GM12878 (cell line): ENCODE measurements around the gene GRIK5. TPM values are rescaled to one million over a fixed set of nuclear protein-coding genes. Genes with fewer than 3 reads are reported as not detected.

Experiments
- ATF2 ChIP-seq: IDR thresholded peaks from 2 replicates; pipeline ENCODE4 v1.6.1; 2012; ENCODE audit warnings: low read length, inconsistent platforms
- BACH1 ChIP-seq: fragments of 450-650 bp; IDR thresholded peaks from 2 replicates; pipeline ENCODE4 v1.6.1; 2017; ENCODE audit warnings: mild to moderate bottlenecking, borderline replicate concordance
- BCL11A ChIP-seq: IDR thresholded peaks from 2 replicates; pipeline ENCODE4 v1.6.1; 2011; ENCODE audit warnings: low read depth, low read length
- BHLHE40 ChIP-seq, 2 experiments: fragments of 450-650 bp in 1 of 2; IDR thresholded peaks; 2 replicates each; pipeline ENCODE4 v1.6.1; 2011 to 2017; ENCODE audit warnings: low read depth in 2 of 2, borderline replicate concordance in 1 of 2, improper control_type of control experiment in 1 of 2, low read length in 1 of 2, mild to moderate bottlenecking in 1 of 2
- ESRRA ChIP-seq: IDR thresholded peaks from 2 replicates; pipeline ENCODE4 v1.6.1; 2012; ENCODE audit warnings: mild to moderate bottlenecking, low read length, improper control_type of control experiment
- KLF5 ChIP-seq: fragments of 450-650 bp; IDR thresholded peaks from 2 replicates; pipeline ENCODE4 v1.6.1; 2014; ENCODE audit warnings: mild to moderate bottlenecking; ENCODE audit not compliant: partially characterized antibody
- MLLT1 ChIP-seq: fragments of 450-650 bp; IDR thresholded peaks from 2 replicates; pipeline ENCODE4 v1.6.1; 2016; ENCODE audit warnings: mild to moderate bottlenecking
- NBN ChIP-seq: fragments of 450-650 bp; IDR thresholded peaks from 2 replicates; pipeline ENCODE4 v1.6.1; 2016
- NFYB ChIP-seq: IDR thresholded peaks from 2 replicates; pipeline ENCODE4 v1.6.1; 2011; ENCODE audit warnings: low read depth, mild to moderate bottlenecking, low read length, improper control_type of control experiment, moderate library complexity; ENCODE audit not compliant: insufficient read depth
- PKNOX1 ChIP-seq: fragments of 450-650 bp; IDR thresholded peaks from 2 replicates; pipeline ENCODE4 v1.6.1; 2016; ENCODE audit warnings: mild to moderate bottlenecking
- POLR2A ChIP-seq: IDR thresholded peaks from 2 replicates; pipeline ENCODE4 v1.6.1; 2011; ENCODE audit warnings: low read depth, mild to moderate bottlenecking, low read length
- RELA ChIP-seq: fragments of 450-650 bp; IDR thresholded peaks from 2 replicates; pipeline ENCODE4 v1.8.0; 2014; ENCODE audit warnings: borderline replicate concordance; ENCODE audit not compliant: partially characterized antibody
- SREBF2 ChIP-seq: IDR thresholded peaks from 2 replicates; pipeline ENCODE4 v1.6.1; 2012; ENCODE audit warnings: mild to moderate bottlenecking, low read length
- ZNF207 ChIP-seq: fragments of 450-650 bp; IDR thresholded peaks from 2 replicates; pipeline ENCODE4 v1.6.1; 2014; ENCODE audit warnings: antibody characterized with exemption, mild to moderate bottlenecking, borderline replicate concordance
- ZSCAN29 ChIP-seq: fragments of 450-650 bp; IDR thresholded peaks from 2 replicates; pipeline ENCODE4 v1.6.1; 2017; ENCODE audit warnings: mild to moderate bottlenecking, moderate library complexity
- polyA plus RNA-seq, 11 experiments: library from polyadenylated mRNA; depleted of rRNA in 4 of 11; unstranded in 6 of 11; stranded (reverse) in 5 of 11; fragments of >200 nt; fragmentation: Nextera tagmentation in 4 of 11; fragmentation: Illumina TruSeq in 1 of 11; extraction: Ambion mirVana in 4 of 11; extraction: Trizol in 1 of 11; gene quantifications; 1 replicate in 1 of 11; 2 replicates in 10 of 11; pipeline versions ENCODE4 v1.2.1 to v1.2.3, GENCODE V29; 2011 to 2016; ENCODE audit warnings: inconsistent platforms in 2 of 11, missing spikeins in 2 of 11, low read depth in 1 of 11
- total RNA-seq, 4 experiments: library from RNA; depleted of rRNA in 3 of 4; stranded (reverse); fragments of >200 nt in 3 of 4; fragmentation: Illumina TruSeq in 1 of 4; extraction: Trizol in 1 of 4; gene quantifications; 2 replicates each; pipeline versions ENCODE4 v1.2.1 to v1.2.3, GENCODE V29; 2013 to 2021
- TF ChIP-seq, protein P1 (sequence below): fragments of 450-650 bp; conservative IDR thresholded peaks from 2 replicates; pipeline ENCODE4 v1.6.1; 2017; ENCODE audit warnings: mild to moderate bottlenecking, moderate library complexity

The GRIK5 gene
- total and polyA plus RNA-seq, 10 of the 15 experiments (the other 5 are each of a cell fraction or from before 2014, with no cell fraction given): 0.03 to 0.23 (median 0.07) TPM; not detected in 3

GRCh38 chr19:41958367-41959055, 111.5 kb downstream of the GRIK5 start (continued):
- TF ChIP-seq ATF2 (no peak), BCL11A (no peak), NBN (0 out of 2 replicates have a peak, but pooled peaks have one; percentile 9), PKNOX1 (no peak), BACH1 (peak; percentile 19; the same call in 1 of the 2 replicates), ESRRA (no peak), POLR2A (peak; percentile 80), MLLT1 (no peak), NFYB (no peak), ZSCAN29 (no peak), SREBF2 (no peak), KLF5 (no peak), RELA (no peak), BHLHE40 (IDR thresholded peaks at IDR 0.05; ENCODE audit: borderline replicate concordance in 1 of 2, low read depth in 2 of 2, low read length in 1 of 2) (no peak), ZNF207 (peak; percentile 41; the same call in 1 of the 2 replicates)
- TF ChIP-seq, protein P1, sequence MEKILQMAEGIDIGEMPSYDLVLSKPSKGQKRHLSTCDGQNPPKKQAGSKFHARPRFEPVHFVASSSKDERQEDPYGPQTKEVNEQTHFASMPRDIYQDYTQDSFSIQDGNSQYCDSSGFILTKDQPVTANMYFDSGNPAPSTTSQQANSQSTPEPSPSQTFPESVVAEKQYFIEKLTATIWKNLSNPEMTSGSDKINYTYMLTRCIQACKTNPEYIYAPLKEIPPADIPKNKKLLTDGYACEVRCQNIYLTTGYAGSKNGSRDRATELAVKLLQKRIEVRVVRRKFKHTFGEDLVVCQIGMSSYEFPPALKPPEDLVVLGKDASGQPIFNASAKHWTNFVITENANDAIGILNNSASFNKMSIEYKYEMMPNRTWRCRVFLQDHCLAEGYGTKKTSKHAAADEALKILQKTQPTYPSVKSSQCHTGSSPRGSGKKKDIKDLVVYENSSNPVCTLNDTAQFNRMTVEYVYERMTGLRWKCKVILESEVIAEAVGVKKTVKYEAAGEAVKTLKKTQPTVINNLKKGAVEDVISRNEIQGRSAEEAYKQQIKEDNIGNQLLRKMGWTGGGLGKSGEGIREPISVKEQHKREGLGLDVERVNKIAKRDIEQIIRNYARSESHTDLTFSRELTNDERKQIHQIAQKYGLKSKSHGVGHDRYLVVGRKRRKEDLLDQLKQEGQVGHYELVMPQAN: 0 out of 2 replicates have a peak, but pooled peaks have one; percentile 32
